ENCODE data around the gene GLB1L3. TPM values are rescaled to one million over a fixed set of nuclear protein-coding genes. Genes with fewer than 3 reads are reported as not detected.
"Not testable (repeated sequence)": the region's sequence is repeated elsewhere in the genome, so short reads cannot be mapped to it uniquely, and the experiment has no call there.

The GLB1L3 gene
- total RNA-seq, 4 donors from 2014 or later: not detected

DNA sequence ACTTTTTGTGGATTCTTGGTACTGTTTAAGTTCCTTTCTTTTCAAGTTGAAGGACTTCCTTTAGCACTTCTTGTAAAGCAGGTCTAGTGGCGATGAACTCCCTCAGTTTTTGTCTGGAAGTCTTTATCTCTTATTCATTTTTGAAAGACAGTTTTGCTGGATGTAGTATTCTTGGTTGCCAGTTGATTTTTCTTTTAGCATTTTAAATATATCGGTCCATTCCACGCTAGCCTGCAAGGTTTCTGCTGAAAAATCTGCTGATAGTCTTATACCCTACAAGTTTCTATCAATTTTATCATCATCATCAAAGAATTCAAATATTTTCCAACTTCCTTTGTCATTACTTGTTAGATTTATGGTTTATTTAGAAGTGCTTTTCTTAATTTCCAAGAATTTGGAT, 40.9 kb downstream of the GLB1L3 start:
- intact Hi-C loops (cut with DNase I; ENCODE audit: low total_unique reads) (no loop called here), in situ Hi-C loops (cut with MboI; ENCODE audit: low sequenced_read_pairs in 4 of 4) (no loop called here)
- Histone ChIP-seq H3K36me3 (no peaks in the 10 kb centered on the region), H3K9me3 (no peaks in the 10 kb centered on the region), H3K27me3 (peaks cover 0 to 6% (median 0%) of the 10 kb centered on the region in 3 donors), H3K27ac (no peak overlapping the region), H3K4me3 (no peak overlapping the region), H3K4me1 (no peaks in the 10 kb centered on the region)
- no peak for TF ChIP-seq POLR2A (IDR thresholded peaks at IDR 0.05)
- TF ChIP-seq, protein P1, sequence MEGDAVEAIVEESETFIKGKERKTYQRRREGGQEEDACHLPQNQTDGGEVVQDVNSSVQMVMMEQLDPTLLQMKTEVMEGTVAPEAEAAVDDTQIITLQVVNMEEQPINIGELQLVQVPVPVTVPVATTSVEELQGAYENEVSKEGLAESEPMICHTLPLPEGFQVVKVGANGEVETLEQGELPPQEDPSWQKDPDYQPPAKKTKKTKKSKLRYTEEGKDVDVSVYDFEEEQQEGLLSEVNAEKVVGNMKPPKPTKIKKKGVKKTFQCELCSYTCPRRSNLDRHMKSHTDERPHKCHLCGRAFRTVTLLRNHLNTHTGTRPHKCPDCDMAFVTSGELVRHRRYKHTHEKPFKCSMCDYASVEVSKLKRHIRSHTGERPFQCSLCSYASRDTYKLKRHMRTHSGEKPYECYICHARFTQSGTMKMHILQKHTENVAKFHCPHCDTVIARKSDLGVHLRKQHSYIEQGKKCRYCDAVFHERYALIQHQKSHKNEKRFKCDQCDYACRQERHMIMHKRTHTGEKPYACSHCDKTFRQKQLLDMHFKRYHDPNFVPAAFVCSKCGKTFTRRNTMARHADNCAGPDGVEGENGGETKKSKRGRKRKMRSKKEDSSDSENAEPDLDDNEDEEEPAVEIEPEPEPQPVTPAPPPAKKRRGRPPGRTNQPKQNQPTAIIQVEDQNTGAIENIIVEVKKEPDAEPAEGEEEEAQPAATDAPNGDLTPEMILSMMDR (IDR thresholded peaks at IDR 0.05 in 4 of 5, conservative IDR thresholded peaks at IDR 0.05 in 1 of 5): no peak
- ATAC-seq (no peak), DNase-seq (no peak)

DNA sequence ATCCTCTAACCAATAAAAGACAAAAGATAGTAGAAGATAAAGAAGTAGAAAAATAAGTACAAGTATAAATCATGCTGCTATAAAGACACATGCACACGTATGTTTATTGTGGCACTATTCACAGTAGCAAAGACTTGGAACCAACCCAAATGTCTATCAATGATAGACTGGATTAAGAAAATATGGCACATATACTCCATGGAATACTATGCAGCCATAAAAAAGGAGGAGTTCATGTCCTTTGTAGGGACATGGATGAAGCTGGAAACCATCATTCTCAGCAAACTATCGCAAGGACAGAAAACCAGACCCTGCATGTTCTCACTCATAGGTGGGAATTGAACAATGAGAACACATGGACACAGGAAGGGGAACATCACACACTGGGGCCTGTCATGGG, 45.2 kb downstream of the GLB1L3 start:
- H3K4me3 ChIP-seq; in situ Hi-C loops (cut with MboI; ENCODE audit: low sequenced_read_pairs in 4 of 4); H3K27ac ChIP-seq; H3K9me3 ChIP-seq; intact Hi-C loops (cut with DNase I; ENCODE audit: low total_unique reads); H3K27me3 ChIP-seq; ATAC-seq; H3K4me1 ChIP-seq; H3K36me3 ChIP-seq; DNase-seq: not testable (repeated sequence)

DNA sequence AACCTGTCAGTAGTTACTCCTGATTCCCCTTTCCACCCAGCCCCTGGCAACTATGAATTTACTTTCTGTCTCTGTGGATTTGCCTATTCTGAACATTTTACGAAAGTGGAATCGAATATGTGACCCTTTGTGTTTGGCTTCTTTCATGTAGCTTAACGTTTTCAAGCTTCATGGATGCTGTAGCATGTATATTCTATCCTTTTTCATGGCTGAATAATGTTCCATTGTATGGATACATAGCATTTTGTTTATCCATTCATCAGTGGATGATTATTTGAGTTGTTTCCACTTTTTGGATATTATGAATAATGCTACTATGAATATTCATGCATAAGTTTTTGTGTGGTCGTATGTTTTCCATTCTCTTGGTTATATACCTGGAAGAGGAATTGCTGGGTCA, 46.4 kb downstream of the GLB1L3 start:
- H3K9me3 ChIP-seq: no peaks in the 10 kb centered on the region
- in situ Hi-C loops (cut with MboI; ENCODE audit: low sequenced_read_pairs in 4 of 4) (no loop called here), intact Hi-C loops (cut with DNase I; ENCODE audit: low total_unique reads) (no loop called here)
- H3K36me3 ChIP-seq: no peaks in the 10 kb centered on the region
- peaks cover 0 to 6% (median 0%) of the 10 kb centered on the region in 3 donors for H3K27me3 ChIP-seq
- DNase-seq (no peak), ATAC-seq (no peak)
- no peaks in the 10 kb centered on the region for H3K4me1 ChIP-seq
- no peak overlapping the region for H3K27ac ChIP-seq
- no peak overlapping the region for H3K4me3 ChIP-seq
- TF ChIP-seq, protein P1 (IDR thresholded peaks at IDR 0.05 in 4 of 5, conservative IDR thresholded peaks at IDR 0.05 in 1 of 5): no peak
- TF ChIP-seq POLR2A (IDR thresholded peaks at IDR 0.05): no peak

DNA sequence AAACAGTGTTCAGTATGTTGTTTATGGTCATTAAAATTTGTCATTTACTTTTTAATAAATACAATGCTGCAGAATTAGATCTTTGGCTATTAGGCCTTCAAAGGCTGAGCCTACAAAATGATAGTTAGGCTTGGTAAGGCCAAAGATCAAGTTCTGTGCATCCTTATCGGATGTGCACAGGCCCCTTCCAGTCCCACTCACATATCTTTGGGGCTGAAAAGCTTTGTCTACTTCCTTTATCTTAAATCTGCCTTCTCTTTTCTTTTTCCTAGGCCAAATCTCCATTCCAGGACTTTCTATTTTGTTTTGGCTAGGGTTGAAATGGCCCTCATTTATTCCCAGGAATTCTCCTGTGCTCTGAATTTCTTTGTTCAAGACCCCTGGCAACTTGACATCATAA, 52.3 kb downstream of the GLB1L3 start:
- in situ Hi-C loops (cut with MboI; ENCODE audit: low sequenced_read_pairs in 4 of 4): no loop called here

DNA sequence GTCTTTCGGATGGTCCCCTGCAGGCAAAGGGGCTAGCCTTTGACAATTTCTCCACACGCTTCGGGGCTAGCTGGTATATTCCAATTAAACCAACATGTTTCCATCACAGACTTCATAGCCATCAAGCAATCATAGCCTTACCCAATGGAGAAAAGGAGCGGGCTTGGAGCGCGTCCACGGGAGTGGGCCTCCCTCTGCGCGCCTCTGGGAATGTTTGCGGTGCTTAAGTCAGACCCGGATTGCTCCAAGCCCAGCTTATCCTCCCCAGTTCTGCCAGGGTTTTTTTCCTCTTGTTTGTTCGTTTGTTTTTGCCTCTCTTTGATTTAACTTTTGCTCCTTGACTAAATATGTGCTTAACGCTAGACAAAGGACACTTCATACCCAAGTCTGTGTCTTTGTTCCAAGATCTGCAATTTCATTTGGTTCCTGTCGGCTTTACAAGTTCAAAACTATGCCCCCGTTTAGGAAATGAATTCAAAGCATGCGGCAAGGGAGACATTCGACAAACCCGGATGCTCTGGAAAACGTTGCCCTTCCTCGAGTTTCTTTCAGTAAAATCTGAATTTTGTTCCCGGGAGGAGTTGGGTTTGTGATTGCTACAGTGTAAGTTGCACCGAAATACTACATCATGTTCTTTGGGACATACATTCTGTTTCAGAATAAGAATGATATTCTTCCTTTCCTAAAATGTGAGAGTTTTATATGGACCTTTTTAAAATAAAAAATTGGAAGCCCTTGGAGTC, 54.6 kb downstream of the GLB1L3 start:
- no peak overlapping the region for H3K27ac ChIP-seq
- no peaks in the 10 kb centered on the region for H3K9me3 ChIP-seq
- H3K27me3 ChIP-seq: peaks cover 0 to 6% (median 2%) of the 10 kb centered on the region in 3 donors
- ATAC-seq (no peak), DNase-seq (no peak)
- intact Hi-C loops (cut with DNase I; ENCODE audit: low total_unique reads) (loop anchor here (1.0 to 10.0 kb wide), 3 partner anchors 77 to 296 kb away; partner anchors contain the start of genes ACAD8, NCAPD3, THYN1 and VPS26B), in situ Hi-C loops (cut with MboI; ENCODE audit: low sequenced_read_pairs in 4 of 4) (no loop called here)
- no peaks in the 10 kb centered on the region for H3K36me3 ChIP-seq
- H3K4me1 ChIP-seq: peaks cover 0 to 13% of the 10 kb centered on the region in 2 donors
- no peak for TF ChIP-seq POLR2A (IDR thresholded peaks at IDR 0.05)
- TF ChIP-seq, protein P1 (IDR thresholded peaks at IDR 0.05 in 4 of 5, conservative IDR thresholded peaks at IDR 0.05 in 1 of 5): no peak
- H3K4me3 ChIP-seq: peak overlapping the region; percentile 41 to 69 (median 48)

More for the DNA sequence above, 52.3 kb downstream of the GLB1L3 start:
- ATAC-seq (no peak), DNase-seq (no peak)
- no peak for TF ChIP-seq POLR2A (IDR thresholded peaks at IDR 0.05)
- TF ChIP-seq, protein P1 (IDR thresholded peaks at IDR 0.05 in 4 of 5, conservative IDR thresholded peaks at IDR 0.05 in 1 of 5): no peak
- no peaks in the 10 kb centered on the region for H3K36me3 ChIP-seq
- peaks cover 0 to 13% of the 10 kb centered on the region in 2 donors for H3K4me1 ChIP-seq
- no peak overlapping the region for H3K27ac ChIP-seq
- intact Hi-C loops (cut with DNase I; ENCODE audit: low total_unique reads): no loop called here
- no peak overlapping the region for H3K4me3 ChIP-seq
- no peaks in the 10 kb centered on the region for H3K9me3 ChIP-seq
- peaks cover 0 to 4% (median 2%) of the 10 kb centered on the region in 3 donors for H3K27me3 ChIP-seq

Measured in gastrocnemius medialis (tissue), 4 donors.